SK-N-SH (cell line): ENCODE data around the gene SMYD3. TPM values are rescaled to one million over a fixed set of nuclear protein-coding genes. Genes with fewer than 3 reads are reported as not detected.

Experiments used
- CTCF ChIA-PET: fragments of 300-600, 350-600 bp; formaldehyde crosslinking; extraction: SDS; loops from one replicate; lab custom pipeline; 2021; lab: Yijun Ruan, JAX
- POLR2A ChIA-PET: fragments of 350-600 bp; sonication (Branson Sonifier 250); formaldehyde crosslinking; extraction: SDS; loops from one replicate; lab custom pipeline; 2020; ENCODE audit warnings: antibody characterized with exemption, inconsistent platforms; lab: Yijun Ruan, JAX
- DNase-seq: peaks from one replicate; pipeline ENCODE4 v3.0.0; 2012
- H2AFZ ChIP-seq: fragments of 200-600 bp; sonication (generic); 2 replicates; pipeline ENCODE4 v1.8.1; 2016; ENCODE audit warnings: antibody characterized with exemption, mild to moderate bottlenecking, low read depth
- H3F3A ChIP-seq: fragments of 200-600 bp; sonication (generic); replicated peaks from 2 replicates; pipeline ENCODE3; 2016; ENCODE audit warnings: antibody characterized with exemption, mild to moderate bottlenecking; ENCODE audit not compliant: insufficient read depth
- H3K27ac ChIP-seq, 2 experiments: fragments of 200-500 bp in 1 of 2; fragments of 200-600 bp in 1 of 2; sonication (Bioruptor generic) in 1 of 2; sonication (generic), shearing (Covaris generic) in 1 of 2; 2 replicates each; pipeline versions ENCODE4 v1.5.1 to v1.6.1; 2014 to 2016; ENCODE audit warnings: low read depth in 2 of 2, inconsistent platforms in 1 of 2, low read length in 1 of 2, mild to moderate bottlenecking in 1 of 2, mixed read lengths in 1 of 2
- H3K27me3 ChIP-seq: fragments of 200-600 bp; sonication (generic), shearing (Covaris generic); 2 replicates; pipeline ENCODE4 v1.6.1; 2016; ENCODE audit warnings: mixed run types; ENCODE audit not compliant: insufficient read depth
- H3K36me3 ChIP-seq, 2 experiments: fragments of 200-500 bp in 1 of 2; fragments of 200-600 bp in 1 of 2; sonication (Bioruptor generic) in 1 of 2; sonication (generic) in 1 of 2; replicated peaks in 1 of 2; 2 replicates each; pipeline versions ENCODE3 to v1.5.1; 2014 to 2016; ENCODE audit warnings: low read length in 1 of 2, mild to moderate bottlenecking in 1 of 2; ENCODE audit not compliant: insufficient read depth in 2 of 2, control insufficient read depth in 1 of 2
- H3K4me1 ChIP-seq, 2 experiments: fragments of 200-500 bp in 1 of 2; fragments of 200-600 bp in 1 of 2; sonication (Bioruptor generic) in 1 of 2; sonication (generic), shearing (Covaris generic) in 1 of 2; 2 replicates each; pipeline versions ENCODE4 v1.5.1 to v1.6.1; 2014 to 2016; ENCODE audit warnings: low read depth in 1 of 2, low read length in 1 of 2, mixed run types in 1 of 2; ENCODE audit not compliant: insufficient read depth in 2 of 2, control insufficient read depth in 1 of 2
- H3K4me2 ChIP-seq: fragments of 200-600 bp; sonication (generic), shearing (Covaris generic); 2 replicates; pipeline ENCODE4 v1.6.1; 2017; ENCODE audit warnings: mixed run types
- H3K4me3 ChIP-seq, 2 experiments: fragments of 200-500 bp in 1 of 2; fragments of 200-600 bp in 1 of 2; sonication (Bioruptor generic) in 1 of 2; sonication (generic), shearing (Covaris generic) in 1 of 2; 2 replicates each; pipeline versions ENCODE4 v1.5.1 to v1.8.1; 2014 to 2016; ENCODE audit warnings: low read depth in 2 of 2, inconsistent platforms in 1 of 2, low read length in 1 of 2, mild to moderate bottlenecking in 1 of 2, mixed read lengths in 1 of 2, moderate library complexity in 1 of 2
- H3K79me2 ChIP-seq: fragments of 200-600 bp; sonication (generic); 2 replicates; pipeline ENCODE4 v1.8.1; 2017; ENCODE audit warnings: mild to moderate bottlenecking; ENCODE audit not compliant: insufficient read depth
- H3K9ac ChIP-seq: fragments of 200-600 bp; sonication (generic); 2 replicates; pipeline ENCODE4 v1.6.1; 2017; ENCODE audit warnings: mixed run types
- H3K9me2 ChIP-seq: fragments of 200-600 bp; sonication (generic); 2 replicates; pipeline ENCODE4 v1.6.1; 2017; ENCODE audit warnings: mixed run types
- H3K9me3 ChIP-seq: fragments of 200-600 bp; sonication (generic); 2 replicates; pipeline ENCODE4 v1.6.1; 2017; ENCODE audit warnings: mixed run types, mild to moderate bottlenecking, moderate library complexity
- H4K20me1 ChIP-seq: fragments of 200-600 bp; sonication (generic); 2 replicates; pipeline ENCODE4 v1.6.1; 2017; ENCODE audit warnings: mild to moderate bottlenecking, mixed run types; ENCODE audit not compliant: insufficient read depth
- CHD2 ChIP-seq: fragments of 150-350 bp; IDR thresholded peaks from 2 replicates; pipeline ENCODE4 v1.6.1; 2018; ENCODE audit warnings: low read length; ENCODE audit not compliant: partially characterized antibody
- CTCF ChIP-seq: fragments of 200-600 bp; sonication (generic); IDR thresholded peaks from 2 replicates; pipeline ENCODE4 v1.6.1; 2017; ENCODE audit warnings: antibody characterized with exemption, mild to moderate bottlenecking, moderate library complexity
- ELF1 ChIP-seq: IDR thresholded peaks from 2 replicates; pipeline ENCODE4 v1.4.0; 2012
- EP300 ChIP-seq, 2 experiments: IDR thresholded peaks; 2 replicates each; pipeline versions ENCODE4 v1.4.0 to v1.6.1; 2012; ENCODE audit warnings: borderline replicate concordance in 1 of 2, low read depth in 1 of 2, low read length in 1 of 2
- FOSL2 ChIP-seq: IDR thresholded peaks from 2 replicates; pipeline ENCODE4 v1.4.0; 2012; ENCODE audit warnings: low read depth, mild to moderate bottlenecking, moderate library complexity, borderline replicate concordance
- FOXJ3 ChIP-seq: sonication (generic); formaldehyde crosslinking; IDR thresholded peaks from 2 replicates; pipeline ENCODE4 v1.5.1; 2020; ENCODE audit warnings: mild to moderate bottlenecking, missing genetic modification reagents
- FOXM1 ChIP-seq: IDR thresholded peaks from 2 replicates; pipeline ENCODE4 v1.4.0; 2012; ENCODE audit warnings: low read depth, mild to moderate bottlenecking
- GABPA ChIP-seq: IDR thresholded peaks from 2 replicates; pipeline ENCODE4 v1.4.0; 2012; ENCODE audit warnings: low read depth, mild to moderate bottlenecking
- GATA2 ChIP-seq: sonication (generic); formaldehyde crosslinking; IDR thresholded peaks from 2 replicates; pipeline ENCODE4 v1.5.0; 2020; ENCODE audit warnings: mild to moderate bottlenecking, missing genetic modification reagents
- JUND ChIP-seq: IDR thresholded peaks from 2 replicates; pipeline ENCODE4 v1.4.0; 2012
- MAX ChIP-seq: IDR thresholded peaks from 2 replicates; pipeline ENCODE4 v1.4.0; 2012; ENCODE audit warnings: low read depth
- MEF2A ChIP-seq: IDR thresholded peaks from 2 replicates; pipeline ENCODE4 v1.4.0; 2012; ENCODE audit warnings: low read depth, borderline replicate concordance
- NFIC ChIP-seq: IDR thresholded peaks from 2 replicates; pipeline ENCODE4 v1.4.0; 2012; ENCODE audit warnings: borderline replicate concordance
- NRF1 ChIP-seq: IDR thresholded peaks from 2 replicates; pipeline ENCODE4 v1.6.1; 2012; ENCODE audit warnings: low read depth, mild to moderate bottlenecking, low read length
- PBX3 ChIP-seq: IDR thresholded peaks from 2 replicates; pipeline ENCODE4; 2012
- POLR2AphosphoS5 ChIP-seq: IDR thresholded peaks from 2 replicates; pipeline ENCODE4 v1.6.1; 2012; ENCODE audit warnings: low read depth, low read length
- RAD21 ChIP-seq: IDR thresholded peaks from 2 replicates; pipeline ENCODE4 v1.6.1; 2012; ENCODE audit warnings: mild to moderate bottlenecking, low read length
- RCOR1 ChIP-seq: fragments of 150-350 bp; IDR thresholded peaks from 2 replicates; pipeline ENCODE4 v1.6.1; 2017; ENCODE audit warnings: antibody characterized with exemption, low read length
- RXRA ChIP-seq: IDR thresholded peaks from 2 replicates; pipeline ENCODE4 v1.4.0; 2012; ENCODE audit warnings: low read depth, mild to moderate bottlenecking, borderline replicate concordance
- SIN3A ChIP-seq: IDR thresholded peaks from 2 replicates; pipeline ENCODE4 v1.6.1; 2012; ENCODE audit warnings: low read depth, mild to moderate bottlenecking, low read length, moderate library complexity, borderline replicate concordance
- SMC3 ChIP-seq: IDR thresholded peaks from 2 replicates; pipeline ENCODE4 v1.6.1; 2012; ENCODE audit warnings: low read depth, low read length, improper control_type of control experiment
- TAF1 ChIP-seq: IDR thresholded peaks from 2 replicates; pipeline ENCODE4 v1.6.1; 2012; ENCODE audit warnings: low read depth, mild to moderate bottlenecking, low read length, moderate library complexity, borderline replicate concordance
- TCF12 ChIP-seq: IDR thresholded peaks from 2 replicates; pipeline ENCODE4 v1.4.0; 2012
- TEAD4 ChIP-seq: IDR thresholded peaks from 2 replicates; pipeline ENCODE4 v1.4.0; 2012; ENCODE audit warnings: mild to moderate bottlenecking, borderline replicate concordance; ENCODE audit not compliant: insufficient read depth
- USF1 ChIP-seq: IDR thresholded peaks from 2 replicates; pipeline ENCODE4 v1.4.0; 2012; ENCODE audit warnings: low read depth, borderline replicate concordance
- YY1 ChIP-seq: IDR thresholded peaks from 2 replicates; pipeline ENCODE4 v1.4.0; 2012; ENCODE audit warnings: low read depth, mild to moderate bottlenecking
- WGBS: methylation state at CpG from one replicate; pipeline ENCODE4 v1.1.6; 2017; ENCODE audit warnings: low lambda C conversion rate; 5-methylcytosine and 5-hydroxymethylcytosine counted together
- polyA plus RNA-seq, 3 experiments: library from polyadenylated mRNA; depleted of rRNA; stranded (reverse); fragments of >200 nt; gene quantifications; 2 replicates each; pipeline ENCODE4 v1.2.3, GENCODE V29; 2012
- TF ChIP-seq, protein P1 (sequence below): fragments of 150-350 bp; IDR thresholded peaks from 2 replicates; pipeline ENCODE4 v1.6.1; 2017; ENCODE audit warnings: antibody characterized with exemption, low read length, low read depth, borderline replicate concordance
- TF ChIP-seq, protein P2 (sequence below): fragments of 150-350 bp; IDR thresholded peaks from 2 replicates; pipeline ENCODE4 v1.6.1; 2016; ENCODE audit warnings: mild to moderate bottlenecking, low read depth, low read length

Gene SMYD3
- polyA plus RNA-seq, 1 of the 3 experiments (the other 2 are of a cell fraction) = 31.4 TPM

DNA sequence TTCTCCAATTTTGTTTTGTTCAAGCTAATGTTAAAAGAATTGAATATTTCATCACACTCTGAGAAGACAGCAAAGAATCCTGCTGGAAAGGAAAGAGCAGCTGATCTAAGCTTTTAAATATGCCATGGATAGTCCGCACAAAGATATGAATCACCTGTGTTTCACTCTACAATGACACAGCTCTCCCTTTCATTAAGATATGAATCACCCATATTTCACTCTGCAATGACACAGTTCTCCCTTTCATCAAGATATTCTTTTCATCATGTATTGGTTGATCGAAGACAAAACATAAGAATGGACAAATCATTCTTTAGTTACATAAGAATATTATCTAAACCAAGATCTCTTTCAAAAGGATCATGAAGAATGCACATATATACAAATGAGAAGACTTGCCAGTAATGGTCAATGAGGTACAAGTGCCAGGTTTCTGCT lies 367.3 kb downstream of the SMYD3 start:
- Histone ChIP-seq H3K9ac (peak overlapping the region; percentile 36; the same call in 1 of the 2 replicates), H3K9me2 (no peaks in the 10 kb centered on the region), H2AFZ (0 out of 2 replicates have a peak overlapping the region, but pooled peaks have one; percentile 20), H3K4me1 (peaks cover 4 to 8% of the 10 kb centered on the region in 2 experiments; a peak in 2 of 4 replicates), H3K36me3 (no peaks in the 10 kb centered on the region), H4K20me1 (no peaks in the 10 kb centered on the region), H3K4me2 (peak overlapping the region; percentile 4; the same call in 1 of the 2 replicates), H3F3A (peaks cover 24% of the 10 kb centered on the region), H3K27ac (peak overlapping the region; percentile 55 to 82; a peak in 3 of 4 replicates), H3K9me3 (no peaks in the 10 kb centered on the region), H3K27me3 (no peaks in the 10 kb centered on the region), H3K79me2 (no peaks in the 10 kb centered on the region), H3K4me3 (no peak overlapping the region)
- no peak for DNase-seq
- CTCF ChIA-PET = interaction anchor here (0.8 to 2.6 kb wide), 2 partner anchors 21 to 52 kb away, joined by 3 to 9 read pairs; no protein-coding TSS in a partner anchor
- 7% methylated on average over 2 of the region's 2 CpGs for WGBS
- POLR2A ChIA-PET = no interaction called here
- peak; percentile 98 for TF ChIP-seq PBX3
- no peak for TF ChIP-seq TAF1
- no peak for TF ChIP-seq YY1
- peak; percentile 72 for TF ChIP-seq NFIC
- no peak for TF ChIP-seq RAD21
- no peak for TF ChIP-seq FOXJ3
- no peak for TF ChIP-seq CTCF
- TF ChIP-seq, protein P1, sequence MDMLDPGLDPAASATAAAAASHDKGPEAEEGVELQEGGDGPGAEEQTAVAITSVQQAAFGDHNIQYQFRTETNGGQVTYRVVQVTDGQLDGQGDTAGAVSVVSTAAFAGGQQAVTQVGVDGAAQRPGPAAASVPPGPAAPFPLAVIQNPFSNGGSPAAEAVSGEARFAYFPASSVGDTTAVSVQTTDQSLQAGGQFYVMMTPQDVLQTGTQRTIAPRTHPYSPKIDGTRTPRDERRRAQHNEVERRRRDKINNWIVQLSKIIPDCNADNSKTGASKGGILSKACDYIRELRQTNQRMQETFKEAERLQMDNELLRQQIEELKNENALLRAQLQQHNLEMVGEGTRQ = no peak
- no peak for TF ChIP-seq RCOR1
- TF ChIP-seq GABPA = no peak
- no peak for TF ChIP-seq ELF1
- 0 out of 2 replicates have a peak, but pooled peaks have one; percentile 38 for TF ChIP-seq MAX
- peak; percentile 46; the same call in 1 of the 2 replicates for TF ChIP-seq MEF2A
- no peak for TF ChIP-seq SIN3A
- TF ChIP-seq, protein P2, sequence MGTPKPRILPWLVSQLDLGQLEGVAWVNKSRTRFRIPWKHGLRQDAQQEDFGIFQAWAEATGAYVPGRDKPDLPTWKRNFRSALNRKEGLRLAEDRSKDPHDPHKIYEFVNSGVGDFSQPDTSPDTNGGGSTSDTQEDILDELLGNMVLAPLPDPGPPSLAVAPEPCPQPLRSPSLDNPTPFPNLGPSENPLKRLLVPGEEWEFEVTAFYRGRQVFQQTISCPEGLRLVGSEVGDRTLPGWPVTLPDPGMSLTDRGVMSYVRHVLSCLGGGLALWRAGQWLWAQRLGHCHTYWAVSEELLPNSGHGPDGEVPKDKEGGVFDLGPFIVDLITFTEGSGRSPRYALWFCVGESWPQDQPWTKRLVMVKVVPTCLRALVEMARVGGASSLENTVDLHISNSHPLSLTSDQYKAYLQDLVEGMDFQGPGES = no peak
- TF ChIP-seq GATA2 (CRISPR knock-in tag) = no peak
- TF ChIP-seq USF1 = no peak
- peak; percentile 99 for TF ChIP-seq FOSL2
- no peak for TF ChIP-seq NRF1
- TF ChIP-seq POLR2AphosphoS5 = peak; percentile 60; the same call in 1 of the 2 replicates
- peak; percentile 99 for TF ChIP-seq JUND
- TF ChIP-seq TCF12 = peak; percentile 95
- no peak for TF ChIP-seq SMC3
- peak in 1 of 2 experiments; percentile 93; a peak in 2 of 4 replicates for TF ChIP-seq EP300 (IDR thresholded peaks at IDR 0.05; ENCODE audit: borderline replicate concordance in 1 of 2, low read depth in 1 of 2, low read length in 1 of 2)
- TF ChIP-seq FOXM1 = 0 out of 2 replicates have a peak, but pooled peaks have one; percentile 32
- no peak for TF ChIP-seq CHD2
- peak; percentile 77; the same call in 1 of the 2 replicates for TF ChIP-seq RXRA
- TF ChIP-seq TEAD4 = peak; percentile 82
